ENCODE results near the gene GATC. TPM values are rescaled to one million over a fixed set of nuclear protein-coding genes. Genes with fewer than 3 reads are reported as not detected.
A peak's percentile ranks its signal among the peaks of the same experiment; 100 is the strongest.
"Not testable (repeated sequence)": the region's sequence is repeated elsewhere in the genome, so short reads cannot be mapped to it uniquely, and the experiment has no call there.

Gene GATC
- polyA plus RNA-seq, 1 donor: 34.8 TPM

- peaks cover 5% of the 10 kb centered on the region for H3K9me3 ChIP-seq (ENCODE audit: control insufficient read depth, low read depth, low read length)
- H3K27me3 ChIP-seq (ENCODE audit: control insufficient read depth, insufficient read depth, low read length): no peaks in the 10 kb centered on the region
- no CpG with 5 or more reads among the region's 10 CpGs for WGBS (ENCODE audit: insufficient coverage, low lambda C conversion rate)
- DNase-seq: no peak
- H3K4me1 ChIP-seq (ENCODE audit: control insufficient read depth, insufficient read depth, low read length): peaks cover 4% of the 10 kb centered on the region
- no peak overlapping the region for H3K4me3 ChIP-seq (ENCODE audit: low read length)
- H3K36me3 ChIP-seq (ENCODE audit: control insufficient read depth, insufficient read depth, low read length): no peaks in the 10 kb centered on the region
- no peak overlapping the region for H3K27ac ChIP-seq (ENCODE audit: low read length)
Observed at GRCh38 chr12:120432772-120433525, 13.3 kb upstream of the GATC start.

- peaks cover 21% of the 10 kb centered on the region for H3K36me3 ChIP-seq (ENCODE audit: control insufficient read depth, insufficient read depth, low read length)
- no peaks in the 10 kb centered on the region for H3K9me3 ChIP-seq (ENCODE audit: control insufficient read depth, low read depth, low read length)
- peak within 1 kb of the TSS; percentile 80 for H3K27ac ChIP-seq (ENCODE audit: low read length)
- peak within 1 kb of the TSS; percentile 86 for H3K4me3 ChIP-seq (ENCODE audit: low read length)
- H3K27me3 ChIP-seq (ENCODE audit: control insufficient read depth, insufficient read depth, low read length): no peaks in the 10 kb centered on the region
- WGBS (ENCODE audit: insufficient coverage, low lambda C conversion rate): no CpG with 5 or more reads among the region's 59 CpGs
- DNase-seq: peak; percentile 99
- peaks cover 10% of the 10 kb centered on the region for H3K4me1 ChIP-seq (ENCODE audit: control insufficient read depth, insufficient read depth, low read length)
Observed at GRCh38 chr12:120437735-120438494, 8.3 kb upstream of the GATC start, which contains the start of gene COX6A1. Gene COX6A1 (plus strand): TSS chr12:120438113. CDS start chr12:120438127, 14 bp downstream.

GRCh38 chr12:120438495-120439198 lies 7.6 kb upstream of the GATC start:
- H3K27me3 ChIP-seq (ENCODE audit: control insufficient read depth, insufficient read depth, low read length): no peaks in the 10 kb centered on the region
- H3K9me3 ChIP-seq (ENCODE audit: control insufficient read depth, low read depth, low read length): no peaks in the 10 kb centered on the region
- 0% methylated on average over 2 of the region's 17 CpGs for WGBS (ENCODE audit: insufficient coverage, low lambda C conversion rate)
- H3K4me1 ChIP-seq (ENCODE audit: control insufficient read depth, insufficient read depth, low read length): peaks cover 10% of the 10 kb centered on the region
- peak overlapping the region; percentile 80 for H3K27ac ChIP-seq (ENCODE audit: low read length)
- peaks cover 28% of the 10 kb centered on the region for H3K36me3 ChIP-seq (ENCODE audit: control insufficient read depth, insufficient read depth, low read length)
- no peak for DNase-seq
- H3K4me3 ChIP-seq (ENCODE audit: low read length): peak overlapping the region; percentile 86

GRCh38 chr12:120439646-120440247 lies 6.5 kb upstream of the GATC start:
- Histone ChIP-seq H3K27ac (ENCODE audit: low read length) (no peak overlapping the region), H3K27me3 (ENCODE audit: control insufficient read depth, insufficient read depth, low read length) (no peaks in the 10 kb centered on the region), H3K4me3 (ENCODE audit: low read length) (no peak overlapping the region), H3K9me3 (ENCODE audit: control insufficient read depth, low read depth, low read length) (no peaks in the 10 kb centered on the region), H3K4me1 (ENCODE audit: control insufficient read depth, insufficient read depth, low read length) (peaks cover 10% of the 10 kb centered on the region), H3K36me3 (ENCODE audit: control insufficient read depth, insufficient read depth, low read length) (peaks cover 33% of the 10 kb centered on the region)
- DNase-seq: peak; percentile 54 to 63
- WGBS (ENCODE audit: insufficient coverage, low lambda C conversion rate): no CpG with 5 or more reads among the region's 6 CpGs

- DNase-seq: no peak
- WGBS (ENCODE audit: insufficient coverage, low lambda C conversion rate): 100% methylated on average over 1 of the region's 2 CpGs
- Histone ChIP-seq H3K27ac (ENCODE audit: low read length) (no peak overlapping the region), H3K4me3 (ENCODE audit: low read length) (no peak overlapping the region), H3K9me3 (ENCODE audit: control insufficient read depth, low read depth, low read length) (no peaks in the 10 kb centered on the region), H3K36me3 (ENCODE audit: control insufficient read depth, insufficient read depth, low read length) (peaks cover 37% of the 10 kb centered on the region), H3K4me1 (ENCODE audit: control insufficient read depth, insufficient read depth, low read length) (peaks cover 10% of the 10 kb centered on the region), H3K27me3 (ENCODE audit: control insufficient read depth, insufficient read depth, low read length) (no peaks in the 10 kb centered on the region)
Observed at GRCh38 chr12:120444676-120445075, 1.6 kb upstream of the GATC start.

- Histone ChIP-seq H3K27ac (ENCODE audit: low read length) (peak overlapping the region; percentile 76), H3K4me3 (ENCODE audit: low read length) (peak overlapping the region; percentile 80), H3K36me3 (ENCODE audit: control insufficient read depth, insufficient read depth, low read length) (peaks cover 28% of the 10 kb centered on the region)
- H3K27me3 ChIP-seq (ENCODE audit: control insufficient read depth, insufficient read depth, low read length); H3K9me3 ChIP-seq (ENCODE audit: control insufficient read depth, low read depth, low read length); DNase-seq; H3K4me1 ChIP-seq (ENCODE audit: control insufficient read depth, insufficient read depth, low read length): not testable (repeated sequence)
- 0% methylated on average over 6 of the region's 17 CpGs for WGBS (ENCODE audit: insufficient coverage, low lambda C conversion rate)
Observed at GRCh38 chr12:120446844-120447178, 567 bp downstream of the GATC start.

GRCh38 chr12:120447992-120448391 lies 1.7 kb downstream of the GATC start:
- H3K9me3 ChIP-seq (ENCODE audit: control insufficient read depth, low read depth, low read length): no peaks in the 10 kb centered on the region
- no CpG with 5 or more reads among the region's 4 CpGs for WGBS (ENCODE audit: insufficient coverage, low lambda C conversion rate)
- DNase-seq: no peak
- H3K4me3 ChIP-seq (ENCODE audit: low read length): no peak overlapping the region
- peaks cover 26% of the 10 kb centered on the region for H3K36me3 ChIP-seq (ENCODE audit: control insufficient read depth, insufficient read depth, low read length)
- H3K27ac ChIP-seq (ENCODE audit: low read length): no peak overlapping the region
- peaks cover 14% of the 10 kb centered on the region for H3K4me1 ChIP-seq (ENCODE audit: control insufficient read depth, insufficient read depth, low read length)
- no peaks in the 10 kb centered on the region for H3K27me3 ChIP-seq (ENCODE audit: control insufficient read depth, insufficient read depth, low read length)

GRCh38 chr12:120452524-120452923 lies 6.3 kb downstream of the GATC start:
- peak overlapping the region; percentile 45 for H3K27ac ChIP-seq (ENCODE audit: low read length)

GRCh38 chr12:120453060-120453750 lies 7.0 kb downstream of the GATC start:
- peak in 1 of 2 donors; percentile 65 for DNase-seq
- H3K27me3 ChIP-seq (ENCODE audit: control insufficient read depth, insufficient read depth, low read length): no peaks in the 10 kb centered on the region
- H3K36me3 ChIP-seq (ENCODE audit: control insufficient read depth, insufficient read depth, low read length): peaks cover 47% of the 10 kb centered on the region
- H3K27ac ChIP-seq (ENCODE audit: low read length): peak overlapping the region; percentile 45
- no peak overlapping the region for H3K4me3 ChIP-seq (ENCODE audit: low read length)
- peaks cover 8% of the 10 kb centered on the region for H3K4me1 ChIP-seq (ENCODE audit: control insufficient read depth, insufficient read depth, low read length)
- no peaks in the 10 kb centered on the region for H3K9me3 ChIP-seq (ENCODE audit: control insufficient read depth, low read depth, low read length)
- WGBS (ENCODE audit: insufficient coverage, low lambda C conversion rate): no CpG with 5 or more reads among the region's 3 CpGs

More at GRCh38 chr12:120452524-120452923, 6.3 kb downstream of the GATC start:
- H3K36me3 ChIP-seq (ENCODE audit: control insufficient read depth, insufficient read depth, low read length): peaks cover 41% of the 10 kb centered on the region
- H3K4me3 ChIP-seq (ENCODE audit: low read length); DNase-seq; H3K4me1 ChIP-seq (ENCODE audit: control insufficient read depth, insufficient read depth, low read length); H3K27me3 ChIP-seq (ENCODE audit: control insufficient read depth, insufficient read depth, low read length); H3K9me3 ChIP-seq (ENCODE audit: control insufficient read depth, low read depth, low read length): not testable (repeated sequence)
- no CpG with 5 or more reads among the region's 5 CpGs for WGBS (ENCODE audit: insufficient coverage, low lambda C conversion rate)
